Measurements from ENCODE around the gene CCDC169. TPM values are rescaled to one million over a fixed set of nuclear protein-coding genes. Genes with fewer than 3 reads are reported as not detected.

The CCDC169 gene
- total and polyA plus RNA-seq, 4 donors: 0.14 to 3.4 (median 0.81) TPM

DNA sequence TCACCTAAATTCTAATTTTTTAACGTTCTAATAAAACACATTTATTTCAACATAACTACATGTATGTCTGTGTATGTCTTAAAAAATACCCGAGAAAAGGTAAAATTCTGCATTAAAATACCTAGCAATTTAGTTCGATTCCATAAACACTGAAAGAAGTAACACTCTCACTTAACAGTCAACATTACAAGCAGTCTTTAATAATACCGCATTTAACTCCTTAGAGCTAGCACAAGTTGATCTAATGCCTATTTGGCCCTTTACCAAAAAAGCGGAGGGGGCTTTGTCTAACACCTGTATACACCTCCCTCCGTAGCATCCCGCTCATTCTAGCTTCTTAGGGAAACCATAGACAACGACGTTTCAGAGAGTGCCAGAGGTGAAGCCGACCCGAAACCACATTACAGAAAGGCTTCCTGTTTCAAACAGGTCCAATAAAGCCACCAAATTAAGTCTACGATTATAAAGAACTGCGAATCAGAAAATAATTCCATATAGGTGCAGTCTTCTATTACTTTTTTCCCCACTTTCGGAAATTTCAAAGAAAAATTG lies 47.3 kb upstream of the CCDC169 start:
- peak overlapping the region; percentile 27 for H3K4me3 ChIP-seq
- H3K9me3 ChIP-seq (ENCODE audit: control insufficient read depth in 4 of 4, insufficient read depth in 3 of 4, low read length in 3 of 4): no peaks in the 10 kb centered on the region
- peak in 2 of 3 donors; percentile 27 to 53 for DNase-seq
- TF ChIP-seq, protein P1, sequence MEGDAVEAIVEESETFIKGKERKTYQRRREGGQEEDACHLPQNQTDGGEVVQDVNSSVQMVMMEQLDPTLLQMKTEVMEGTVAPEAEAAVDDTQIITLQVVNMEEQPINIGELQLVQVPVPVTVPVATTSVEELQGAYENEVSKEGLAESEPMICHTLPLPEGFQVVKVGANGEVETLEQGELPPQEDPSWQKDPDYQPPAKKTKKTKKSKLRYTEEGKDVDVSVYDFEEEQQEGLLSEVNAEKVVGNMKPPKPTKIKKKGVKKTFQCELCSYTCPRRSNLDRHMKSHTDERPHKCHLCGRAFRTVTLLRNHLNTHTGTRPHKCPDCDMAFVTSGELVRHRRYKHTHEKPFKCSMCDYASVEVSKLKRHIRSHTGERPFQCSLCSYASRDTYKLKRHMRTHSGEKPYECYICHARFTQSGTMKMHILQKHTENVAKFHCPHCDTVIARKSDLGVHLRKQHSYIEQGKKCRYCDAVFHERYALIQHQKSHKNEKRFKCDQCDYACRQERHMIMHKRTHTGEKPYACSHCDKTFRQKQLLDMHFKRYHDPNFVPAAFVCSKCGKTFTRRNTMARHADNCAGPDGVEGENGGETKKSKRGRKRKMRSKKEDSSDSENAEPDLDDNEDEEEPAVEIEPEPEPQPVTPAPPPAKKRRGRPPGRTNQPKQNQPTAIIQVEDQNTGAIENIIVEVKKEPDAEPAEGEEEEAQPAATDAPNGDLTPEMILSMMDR (IDR thresholded peaks at IDR 0.05; ENCODE audit: control extremely low read depth, extremely low read depth): no peak
- H3K27ac ChIP-seq (ENCODE audit: low read depth in 1 of 2, low read length in 1 of 2): peak overlapping the region; percentile 82 to 96
- peak overlapping the region; percentile 98 to 100 for H3K9ac ChIP-seq (ENCODE audit: insufficient read depth in 1 of 2, low read length in 2 of 2)
- no peak for ATAC-seq (ENCODE audit: insufficient read depth, low FRiP score)
- H3K36me3 ChIP-seq (ENCODE audit: control insufficient read depth in 4 of 4, insufficient read depth in 4 of 4, low read length in 4 of 4): no peaks in the 10 kb centered on the region
- no peaks in the 10 kb centered on the region for H3K27me3 ChIP-seq (ENCODE audit: control insufficient read depth in 3 of 3, insufficient read depth in 3 of 3, low read length in 2 of 3)
- H3K4me1 ChIP-seq (ENCODE audit: control insufficient read depth in 5 of 5, insufficient read depth in 5 of 5, low read length in 5 of 5): peaks cover 0 to 16% (median 0%) of the 10 kb centered on the region in 5 donors
- WGBS, 2 donors: 8 to 9% methylated on average over 14 of the region's 14 CpGs

DNA sequence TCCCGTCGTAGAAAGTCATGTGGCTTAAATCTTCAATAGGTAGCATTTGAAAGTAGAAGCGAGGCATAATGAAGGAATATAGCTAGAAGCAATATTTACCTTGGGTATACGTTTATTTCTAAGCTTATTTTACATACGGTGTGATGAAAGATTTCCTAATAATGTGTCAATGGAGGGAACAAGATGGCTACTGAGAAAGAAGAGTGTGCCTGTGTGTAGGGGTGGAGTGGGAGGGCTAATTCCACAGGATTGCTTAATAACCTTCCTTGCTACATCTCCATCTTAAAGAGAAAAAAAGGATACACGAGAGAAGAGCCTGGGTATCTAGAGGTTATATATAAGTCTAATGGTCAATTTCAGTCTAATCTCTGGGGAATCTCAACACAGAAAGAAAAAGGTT lies 46.6 kb upstream of the CCDC169 start:
- 42 to 63% methylated on average over 6 of the region's 6 CpGs for WGBS, 2 donors
- Histone ChIP-seq H3K4me1 (ENCODE audit: control insufficient read depth in 5 of 5, insufficient read depth in 5 of 5, low read length in 5 of 5) (peaks cover 0 to 16% (median 0%) of the 10 kb centered on the region in 5 donors), H3K9me3 (ENCODE audit: control insufficient read depth in 4 of 4, insufficient read depth in 3 of 4, low read length in 3 of 4) (no peaks in the 10 kb centered on the region), H3K36me3 (ENCODE audit: control insufficient read depth in 4 of 4, insufficient read depth in 4 of 4, low read length in 4 of 4) (no peaks in the 10 kb centered on the region), H3K9ac (ENCODE audit: insufficient read depth in 1 of 2, low read length in 2 of 2) (peak overlapping the region in 1 of 2 donors; percentile 98), H3K27me3 (ENCODE audit: control insufficient read depth in 3 of 3, insufficient read depth in 3 of 3, low read length in 2 of 3) (no peaks in the 10 kb centered on the region), H3K27ac (ENCODE audit: low read depth in 1 of 2, low read length in 1 of 2) (no peak overlapping the region), H3K4me3 (no peak overlapping the region)
- DNase-seq (peak in 2 of 3 donors; percentile 23 to 58), ATAC-seq (ENCODE audit: insufficient read depth, low FRiP score) (no peak)
- TF ChIP-seq, protein P1 (IDR thresholded peaks at IDR 0.05; ENCODE audit: control extremely low read depth, extremely low read depth): no peak

DNA sequence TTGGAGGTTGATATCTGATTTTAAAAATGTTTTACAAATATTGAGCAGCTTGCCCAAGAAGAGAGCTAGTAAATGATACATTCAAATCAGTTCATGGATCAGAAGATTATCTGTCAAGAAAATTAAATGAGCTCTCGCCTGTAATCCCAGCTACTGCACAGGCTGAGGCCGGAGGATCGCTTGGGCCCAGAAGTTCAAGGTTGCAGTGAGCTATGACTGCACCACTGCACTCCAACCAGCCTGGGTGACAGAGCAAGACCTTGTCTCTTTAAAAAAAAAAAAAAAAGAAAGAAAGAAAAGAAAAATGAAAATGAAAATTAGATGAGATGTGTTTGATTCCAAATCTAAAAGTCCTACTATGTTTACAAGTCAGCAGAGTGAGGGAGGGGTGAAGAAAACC lies 46.2 kb upstream of the CCDC169 start:
- Histone ChIP-seq H3K4me1 (ENCODE audit: control insufficient read depth in 5 of 5, insufficient read depth in 5 of 5, low read length in 5 of 5) (peaks cover 0 to 16% (median 0%) of the 10 kb centered on the region in 5 donors), H3K36me3 (ENCODE audit: control insufficient read depth in 4 of 4, insufficient read depth in 4 of 4, low read length in 4 of 4) (no peaks in the 10 kb centered on the region), H3K9me3 (ENCODE audit: control insufficient read depth in 4 of 4, insufficient read depth in 3 of 4, low read length in 3 of 4) (no peaks in the 10 kb centered on the region), H3K4me3 (no peak overlapping the region), H3K27ac (ENCODE audit: low read depth in 1 of 2, low read length in 1 of 2) (no peak overlapping the region), H3K27me3 (ENCODE audit: control insufficient read depth in 3 of 3, insufficient read depth in 3 of 3, low read length in 2 of 3) (no peaks in the 10 kb centered on the region), H3K9ac (ENCODE audit: insufficient read depth in 1 of 2, low read length in 2 of 2) (no peak overlapping the region)
- TF ChIP-seq, protein P1 (IDR thresholded peaks at IDR 0.05; ENCODE audit: control extremely low read depth, extremely low read depth): no peak
- WGBS, 2 donors: 92 to 96% methylated on average over 3 of the region's 3 CpGs
- no peak for DNase-seq
- no peak for ATAC-seq (ENCODE audit: insufficient read depth, low FRiP score)

DNA sequence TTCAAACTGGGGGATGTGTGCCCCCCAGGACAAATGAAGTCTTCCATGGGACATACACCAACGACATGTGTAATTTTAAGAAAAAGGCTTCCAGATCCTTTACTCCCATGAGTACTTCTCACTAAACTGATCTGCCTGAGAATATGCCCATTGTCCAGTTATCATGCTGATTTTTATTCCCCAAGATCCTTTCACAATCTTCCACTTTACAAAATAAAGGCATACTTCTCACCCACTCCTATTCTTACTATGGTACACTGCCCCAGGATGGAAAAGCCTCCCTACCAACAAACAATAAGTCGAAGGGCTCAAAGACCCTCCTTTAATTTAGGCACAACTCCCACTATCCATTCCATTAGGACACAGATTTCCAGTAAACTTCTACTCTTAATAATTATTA lies 45.1 kb upstream of the CCDC169 start:
- WGBS, 2 donors: 90 to 91% methylated on average over 2 of the region's 2 CpGs
- H3K9me3 ChIP-seq (ENCODE audit: control insufficient read depth in 4 of 4, insufficient read depth in 3 of 4, low read length in 3 of 4): no peaks in the 10 kb centered on the region
- no peak overlapping the region for H3K27ac ChIP-seq (ENCODE audit: low read depth in 1 of 2, low read length in 1 of 2)
- H3K9ac ChIP-seq (ENCODE audit: insufficient read depth in 1 of 2, low read length in 2 of 2): no peak overlapping the region
- TF ChIP-seq, protein P1 (IDR thresholded peaks at IDR 0.05; ENCODE audit: control extremely low read depth, extremely low read depth): no peak
- ATAC-seq (ENCODE audit: insufficient read depth, low FRiP score) (no peak), DNase-seq (no peak)
- no peaks in the 10 kb centered on the region for H3K27me3 ChIP-seq (ENCODE audit: control insufficient read depth in 3 of 3, insufficient read depth in 3 of 3, low read length in 2 of 3)
- no peaks in the 10 kb centered on the region for H3K36me3 ChIP-seq (ENCODE audit: control insufficient read depth in 4 of 4, insufficient read depth in 4 of 4, low read length in 4 of 4)
- H3K4me3 ChIP-seq: no peak overlapping the region
- H3K4me1 ChIP-seq (ENCODE audit: control insufficient read depth in 5 of 5, insufficient read depth in 5 of 5, low read length in 5 of 5): peaks cover 0 to 16% (median 0%) of the 10 kb centered on the region in 5 donors

Data from lung (tissue), 12 donors.